ENCODE results near the gene NECTIN1.

- TF ChIP-seq CTCF (IDR thresholded peaks at IDR 0.05; ENCODE audit: low read depth, low read length, poor library complexity, severe bottlenecking) (no peak), EZH2phosphoT487 (IDR thresholded peaks at IDR 0.05; ENCODE audit: borderline replicate concordance, low read length) (no peak)
Observed at GRCh38 chr11:119742263-119742861, 13.4 kb upstream of the NECTIN1 start.

All from DOHH2 (cell line).